Limb (tissue), 2 donors: ENCODE results near the gene HOMER3.

Experiments used
- DNase-seq, 2 donors: peaks; one replicate each; pipeline ENCODE4 v3.0.0-alpha.2; 2016; ENCODE audit errors: extremely low spot score in 2 of 2

Gene HOMER3

GRCh38 chr19:18940769-18941627 lies at the start of gene HOMER3:
Gene HOMER3 (minus strand): TSS chr19:18941217. CDS start chr19:18938982, 2,235 bp downstream.
- DNase-seq: peak; percentile 63 to 92

- DNase-seq: no peak
These were observed 49.2 kb upstream of the HOMER3 start for GRCh38 chr19:18990128-18990708.

GRCh38 chr19:18989316-18989715 lies 48.3 kb upstream of the HOMER3 start:
- DNase-seq: no peak

GRCh38 chr19:18987456-18987855 lies 46.4 kb upstream of the HOMER3 start:
- DNase-seq: no peak

- no peak for DNase-seq
These were observed 44.2 kb upstream of the HOMER3 start for GRCh38 chr19:18985257-18985656.

- no peak for DNase-seq
These were observed 43.2 kb upstream of the HOMER3 start for GRCh38 chr19:18984251-18984650.

GRCh38 chr19:18982669-18983068 lies 41.7 kb upstream of the HOMER3 start:
- no peak for DNase-seq

GRCh38 chr19:18980432-18981020 lies 39.5 kb upstream of the HOMER3 start:
- no peak for DNase-seq

- DNase-seq: no peak
These were observed 37.6 kb upstream of the HOMER3 start for GRCh38 chr19:18978616-18979015.

GRCh38 chr19:18975869-18976268 lies 34.9 kb upstream of the HOMER3 start:
- DNase-seq: no peak

GRCh38 chr19:18975011-18975410 lies 34.0 kb upstream of the HOMER3 start:
- DNase-seq: no peak

GRCh38 chr19:18972851-18973250 lies 31.8 kb upstream of the HOMER3 start:
- no peak for DNase-seq

- DNase-seq: no peak
These were observed 31.3 kb upstream of the HOMER3 start for GRCh38 chr19:18972301-18972811.

- no peak for DNase-seq
These were observed 29.1 kb upstream of the HOMER3 start for GRCh38 chr19:18969931-18970659.

GRCh38 chr19:18967358-18968146 lies 26.5 kb upstream of the HOMER3 start:
- no peak for DNase-seq

- DNase-seq: no peak
These were observed 25.3 kb upstream of the HOMER3 start for GRCh38 chr19:18966307-18966706.

GRCh38 chr19:18964121-18964520 lies 23.1 kb upstream of the HOMER3 start:
- DNase-seq: no peak

GRCh38 chr19:18961767-18962620 lies 21.0 kb upstream of the HOMER3 start:
- no peak for DNase-seq

GRCh38 chr19:18960370-18960769 lies 19.4 kb upstream of the HOMER3 start:
- DNase-seq: no peak

- no peak for DNase-seq
These were observed 14.0 kb upstream of the HOMER3 start for GRCh38 chr19:18955042-18955441.
